ENCODE data around the gene CFAP410. TPM values are rescaled to one million over a fixed set of nuclear protein-coding genes. Genes with fewer than 3 reads are reported as not detected.

The CFAP410 gene
- total and polyA plus RNA-seq, 2 of the 13 experiments (the other 11 are each of a cell fraction or from before 2014, with no cell fraction given), result 8.0 to 20.1 TPM

DNA sequence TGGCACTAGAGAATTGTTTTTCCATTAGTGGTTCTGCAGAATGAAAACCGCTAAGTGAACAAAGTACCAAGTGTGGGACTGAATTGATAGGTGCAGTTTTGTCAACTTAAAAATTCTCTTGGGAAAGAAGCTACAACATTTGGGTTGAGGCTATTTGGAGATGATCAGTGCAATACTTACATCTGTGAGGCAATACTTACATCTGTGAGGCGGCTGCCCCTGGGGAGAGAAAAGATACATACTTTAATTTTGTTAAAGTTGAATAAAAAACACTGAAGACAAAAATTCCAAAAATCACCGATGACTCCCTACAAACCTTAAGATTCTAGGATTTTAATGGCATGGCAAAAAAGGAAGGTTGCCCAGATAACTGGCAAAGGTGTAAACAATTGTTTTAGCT is 1.7 kb downstream of the CFAP410 start:
- Histone ChIP-seq H3K27ac (ENCODE audit: extremely low read length, insufficient read depth, low read length) (no peak overlapping the region), H3K79me2 (ENCODE audit: insufficient read depth, low read length) (peaks cover 2% of the 10 kb centered on the region), H3K9me3 (ENCODE audit: low read length) (no peaks in the 10 kb centered on the region), H3K4me3 (replicated peaks in 1 of 3; ENCODE audit: insufficient read depth in 1 of 3, low read depth in 2 of 3, low read length in 3 of 3) (no peak overlapping the region), H3K36me3 (replicated peaks in 1 of 2; ENCODE audit: control insufficient read depth in 1 of 2, insufficient read depth in 2 of 2, low read length in 2 of 2) (peaks cover 5 to 15% of the 10 kb centered on the region in 2 experiments; a peak in 4 of 5 replicates), H3K27me3 (ENCODE audit: control insufficient read depth in 1 of 2, insufficient read depth in 2 of 2, low read length in 2 of 2) (no peaks in the 10 kb centered on the region; a peak in 1 of 5 replicates), H3K9ac (ENCODE audit: insufficient read depth, low read depth, low read length) (no peak overlapping the region), H3K4me2 (ENCODE audit: low read depth, low read length) (peak overlapping the region; percentile 96), H3K4me1 (ENCODE audit: insufficient read depth, low read length) (peaks cover 34% of the 10 kb centered on the region), H4K20me1 (ENCODE audit: insufficient read depth, low read length) (peaks cover 3% of the 10 kb centered on the region), H2AFZ (ENCODE audit: low read length) (no peak overlapping the region)
- POLR2A ChIA-PET, result interaction anchor here (1.3 to 3.7 kb wide), 5 partner anchors 11 to 146 kb away, joined by 3 to 33 read pairs (median 27); partner anchors contain the start of gene LRRC3
- WGBS (ENCODE audit: low lambda C conversion rate), result 85% methylated on average over 3 of the region's 3 CpGs
- no TSS peak for BruUV-seq (replicated peaks)
- in situ Hi-C loops (cut with HindIII; ENCODE audit: extremely low pct_ligation_motif_present, low pct_unique_long_range_greater_than_20kb), result loop anchor here (5.0 kb wide), 1 partner anchor 35 kb away; the partner anchor contains the start of gene PFKL
- intact Hi-C loops (cut with micrococcal nuclease; ENCODE audit: unreplicated experiment), result loop anchor here (5.0 kb wide), 1 partner anchor 120 kb away; the partner anchor contains the start of gene LRRC3
- ATAC-seq (no peak), DNase-seq (ENCODE audit: low spot score) (no peak), FAIRE-seq (no peak)
- CTCF ChIA-PET (ENCODE audit: low intra/inter-chr PET ratio, low total read pairs), result no interaction called here
- TF ChIP-seq, protein P1, sequence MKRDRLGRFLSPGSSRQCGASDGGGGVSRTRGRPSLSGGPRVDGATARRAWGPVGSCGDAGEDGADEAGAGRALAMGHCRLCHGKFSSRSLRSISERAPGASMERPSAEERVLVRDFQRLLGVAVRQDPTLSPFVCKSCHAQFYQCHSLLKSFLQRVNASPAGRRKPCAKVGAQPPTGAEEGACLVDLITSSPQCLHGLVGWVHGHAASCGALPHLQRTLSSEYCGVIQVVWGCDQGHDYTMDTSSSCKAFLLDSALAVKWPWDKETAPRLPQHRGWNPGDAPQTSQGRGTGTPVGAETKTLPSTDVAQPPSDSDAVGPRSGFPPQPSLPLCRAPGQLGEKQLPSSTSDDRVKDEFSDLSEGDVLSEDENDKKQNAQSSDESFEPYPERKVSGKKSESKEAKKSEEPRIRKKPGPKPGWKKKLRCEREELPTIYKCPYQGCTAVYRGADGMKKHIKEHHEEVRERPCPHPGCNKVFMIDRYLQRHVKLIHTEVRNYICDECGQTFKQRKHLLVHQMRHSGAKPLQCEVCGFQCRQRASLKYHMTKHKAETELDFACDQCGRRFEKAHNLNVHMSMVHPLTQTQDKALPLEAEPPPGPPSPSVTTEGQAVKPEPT (CRISPR knock-in tag; IDR thresholded peaks at IDR 0.05; ENCODE audit: low read depth), result no peak
- TF ChIP-seq BORCS8-MEF2B (CRISPR knock-in tag; IDR thresholded peaks at IDR 0.05) (no peak), ZNF598 (CRISPR knock-in tag; IDR thresholded peaks at IDR 0.05; ENCODE audit: borderline replicate concordance) (no peak), SRSF1 (optimal IDR thresholded peaks at IDR 0.05; ENCODE audit: low read depth, low read length) (no peak), RBAK (CRISPR knock-in tag; IDR thresholded peaks at IDR 0.05) (no peak), FOXC1 (CRISPR knock-in tag; IDR thresholded peaks at IDR 0.05; ENCODE audit: borderline replicate concordance) (no peak), SAP130 (CRISPR knock-in tag; IDR thresholded peaks at IDR 0.05; ENCODE audit: low read depth) (no peak), MEF2D (CRISPR knock-in tag; IDR thresholded peaks at IDR 0.05) (no peak), MBD4 (IDR thresholded peaks at IDR 0.05; ENCODE audit: borderline replicate concordance, low read length) (no peak), TARDBP (CRISPR knock-in tag; IDR thresholded peaks at IDR 0.05) (no peak)
- TF ChIP-seq, protein P2, sequence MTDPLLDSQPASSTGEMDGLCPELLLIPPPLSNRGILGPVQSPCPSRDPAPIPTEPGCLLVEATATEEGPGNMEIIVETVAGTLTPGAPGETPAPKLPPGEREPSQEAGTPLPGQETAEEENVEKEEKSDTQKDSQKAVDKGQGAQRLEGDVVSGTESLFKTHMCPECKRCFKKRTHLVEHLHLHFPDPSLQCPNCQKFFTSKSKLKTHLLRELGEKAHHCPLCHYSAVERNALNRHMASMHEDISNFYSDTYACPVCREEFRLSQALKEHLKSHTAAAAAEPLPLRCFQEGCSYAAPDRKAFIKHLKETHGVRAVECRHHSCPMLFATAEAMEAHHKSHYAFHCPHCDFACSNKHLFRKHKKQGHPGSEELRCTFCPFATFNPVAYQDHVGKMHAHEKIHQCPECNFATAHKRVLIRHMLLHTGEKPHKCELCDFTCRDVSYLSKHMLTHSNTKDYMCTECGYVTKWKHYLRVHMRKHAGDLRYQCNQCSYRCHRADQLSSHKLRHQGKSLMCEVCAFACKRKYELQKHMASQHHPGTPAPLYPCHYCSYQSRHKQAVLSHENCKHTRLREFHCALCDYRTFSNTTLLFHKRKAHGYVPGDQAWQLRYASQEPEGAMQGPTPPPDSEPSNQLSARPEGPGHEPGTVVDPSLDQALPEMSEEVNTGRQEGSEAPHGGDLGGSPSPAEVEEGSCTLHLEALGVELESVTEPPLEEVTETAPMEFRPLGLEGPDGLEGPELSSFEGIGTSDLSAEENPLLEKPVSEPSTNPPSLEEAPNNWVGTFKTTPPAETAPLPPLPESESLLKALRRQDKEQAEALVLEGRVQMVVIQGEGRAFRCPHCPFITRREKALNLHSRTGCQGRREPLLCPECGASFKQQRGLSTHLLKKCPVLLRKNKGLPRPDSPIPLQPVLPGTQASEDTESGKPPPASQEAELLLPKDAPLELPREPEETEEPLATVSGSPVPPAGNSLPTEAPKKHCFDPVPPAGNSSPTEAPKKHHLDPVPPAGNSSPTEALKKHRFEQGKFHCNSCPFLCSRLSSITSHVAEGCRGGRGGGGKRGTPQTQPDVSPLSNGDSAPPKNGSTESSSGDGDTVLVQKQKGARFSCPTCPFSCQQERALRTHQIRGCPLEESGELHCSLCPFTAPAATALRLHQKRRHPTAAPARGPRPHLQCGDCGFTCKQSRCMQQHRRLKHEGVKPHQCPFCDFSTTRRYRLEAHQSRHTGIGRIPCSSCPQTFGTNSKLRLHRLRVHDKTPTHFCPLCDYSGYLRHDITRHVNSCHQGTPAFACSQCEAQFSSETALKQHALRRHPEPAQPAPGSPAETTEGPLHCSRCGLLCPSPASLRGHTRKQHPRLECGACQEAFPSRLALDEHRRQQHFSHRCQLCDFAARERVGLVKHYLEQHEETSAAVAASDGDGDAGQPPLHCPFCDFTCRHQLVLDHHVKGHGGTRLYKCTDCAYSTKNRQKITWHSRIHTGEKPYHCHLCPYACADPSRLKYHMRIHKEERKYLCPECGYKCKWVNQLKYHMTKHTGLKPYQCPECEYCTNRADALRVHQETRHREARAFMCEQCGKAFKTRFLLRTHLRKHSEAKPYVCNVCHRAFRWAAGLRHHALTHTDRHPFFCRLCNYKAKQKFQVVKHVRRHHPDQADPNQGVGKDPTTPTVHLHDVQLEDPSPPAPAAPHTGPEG (CRISPR knock-in tag; IDR thresholded peaks at IDR 0.05), result no peak
- TF ChIP-seq, protein P3, sequence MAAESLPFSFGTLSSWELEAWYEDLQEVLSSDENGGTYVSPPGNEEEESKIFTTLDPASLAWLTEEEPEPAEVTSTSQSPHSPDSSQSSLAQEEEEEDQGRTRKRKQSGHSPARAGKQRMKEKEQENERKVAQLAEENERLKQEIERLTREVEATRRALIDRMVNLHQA (CRISPR knock-in tag; IDR thresholded peaks at IDR 0.05), result no peak
- TF ChIP-seq, protein P4, sequence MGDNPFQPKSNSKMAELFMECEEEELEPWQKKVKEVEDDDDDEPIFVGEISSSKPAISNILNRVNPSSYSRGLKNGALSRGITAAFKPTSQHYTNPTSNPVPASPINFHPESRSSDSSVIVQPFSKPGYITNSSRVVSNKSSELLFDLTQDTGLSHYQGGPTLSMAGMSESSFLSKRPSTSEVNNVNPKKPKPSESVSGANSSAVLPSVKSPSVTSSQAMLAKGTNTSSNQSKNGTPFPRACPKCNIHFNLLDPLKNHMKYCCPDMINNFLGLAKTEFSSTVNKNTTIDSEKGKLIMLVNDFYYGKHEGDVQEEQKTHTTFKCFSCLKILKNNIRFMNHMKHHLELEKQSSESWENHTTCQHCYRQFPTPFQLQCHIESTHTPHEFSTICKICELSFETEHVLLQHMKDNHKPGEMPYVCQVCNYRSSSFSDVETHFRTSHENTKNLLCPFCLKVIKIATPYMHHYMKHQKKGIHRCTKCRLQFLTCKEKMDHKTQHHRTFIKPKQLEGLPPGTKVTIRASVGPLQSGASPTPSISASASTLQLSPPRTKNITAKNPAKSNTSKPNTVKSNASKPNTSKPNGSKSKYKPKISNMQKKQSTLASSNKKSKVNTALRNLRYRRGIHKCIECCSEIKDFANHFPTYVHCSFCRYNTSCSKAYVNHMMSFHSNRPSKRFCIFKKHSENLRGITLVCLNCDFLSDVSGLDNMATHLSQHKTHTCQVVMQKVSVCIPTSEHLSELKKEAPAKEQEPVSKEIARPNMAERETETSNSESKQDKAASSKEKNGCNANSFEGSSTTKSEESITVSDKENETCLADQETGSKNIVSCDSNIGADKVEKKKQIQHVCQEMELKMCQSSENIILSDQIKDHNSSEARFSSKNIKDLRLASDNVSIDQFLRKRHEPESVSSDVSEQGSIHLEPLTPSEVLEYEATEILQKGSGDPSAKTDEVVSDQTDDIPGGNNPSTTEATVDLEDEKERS (CRISPR knock-in tag; IDR thresholded peaks at IDR 0.05), result no peak
